Raji (cell line): Measurements from ENCODE around the gene MMP7.

Experiments
- POLR2A ChIP-seq: IDR thresholded peaks from 2 replicates; pipeline ENCODE4 v1.6.1; 2011; ENCODE audit warnings: low read depth, low read length, control low read depth; ENCODE audit not compliant: insufficient read depth

MMP7 gene

GRCh38 chr11:102482433-102482832, 48.1 kb downstream of the MMP7 start:
- no peak for TF ChIP-seq POLR2A

- no peak for TF ChIP-seq POLR2A
Observed at GRCh38 chr11:102479733-102480132, 50.8 kb downstream of the MMP7 start.

DNA sequence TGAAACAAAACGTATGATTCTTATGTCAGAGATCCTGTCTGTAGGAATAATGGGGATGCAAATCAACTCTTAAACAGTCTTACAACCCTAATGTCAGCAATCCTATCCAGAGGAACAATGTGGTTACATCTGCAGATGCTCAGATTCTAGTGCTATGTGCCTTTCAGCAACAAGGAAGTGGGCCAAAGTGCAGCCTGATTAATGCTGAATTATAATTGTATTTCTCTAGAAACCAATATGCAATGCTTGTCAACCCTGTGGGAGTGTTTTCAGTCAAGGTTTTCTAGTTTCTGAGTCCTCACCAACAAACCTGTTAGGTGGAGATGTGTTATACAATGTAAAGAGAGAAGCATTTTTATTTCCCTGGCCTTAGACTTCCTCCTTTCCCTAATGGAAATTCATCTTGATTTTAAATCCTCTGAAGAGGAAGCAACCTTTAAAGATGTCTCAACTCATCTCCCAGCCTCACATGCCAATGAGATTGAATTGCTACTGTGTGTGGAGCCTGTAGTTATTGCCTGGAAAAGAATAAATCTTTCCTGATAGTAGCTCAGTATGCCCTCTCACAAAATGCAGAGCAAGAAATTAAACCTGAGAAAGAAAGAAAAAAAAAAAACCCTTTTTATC, 51.8 kb downstream of the MMP7 start:
- no peak for TF ChIP-seq POLR2A

DNA sequence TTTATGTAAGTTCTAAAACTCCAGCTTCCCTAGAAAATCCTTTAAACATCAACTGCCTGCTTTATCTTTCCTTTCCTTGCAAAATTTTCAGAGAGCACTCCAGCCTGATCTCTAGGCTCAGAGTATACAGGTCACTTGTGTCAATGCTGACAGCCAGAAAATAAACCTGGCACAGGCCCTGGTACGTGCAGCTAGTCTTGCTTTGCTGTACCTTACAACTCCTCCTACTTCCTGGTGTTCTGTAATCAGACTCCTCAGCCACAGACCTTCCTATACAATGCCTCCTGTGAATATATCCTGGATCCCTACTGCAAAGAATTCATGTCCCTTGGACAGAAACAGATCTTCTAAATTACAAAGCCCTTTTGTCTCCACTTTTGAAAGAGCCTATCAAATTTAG, 53.7 kb downstream of the MMP7 start:
- peak; percentile 64 for TF ChIP-seq POLR2A

DNA sequence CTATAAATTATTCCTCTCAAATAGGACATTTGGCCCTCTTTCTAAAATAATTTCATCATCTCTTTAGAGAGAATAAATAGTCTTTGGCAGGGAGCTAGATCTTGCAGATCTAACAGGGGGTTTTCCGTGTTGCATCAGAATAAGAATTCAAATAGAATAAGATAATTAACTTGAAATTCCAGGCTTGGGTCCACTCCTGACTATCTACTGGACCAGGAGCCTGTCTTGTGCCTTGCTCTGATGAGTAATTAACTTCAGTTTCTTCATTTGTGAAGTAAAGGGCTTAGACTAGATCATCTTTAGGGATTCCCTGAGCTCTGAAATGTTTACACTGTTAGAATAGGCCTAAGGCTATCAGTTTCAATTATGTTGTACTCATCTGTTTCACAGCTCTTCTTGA, 54.5 kb downstream of the MMP7 start:
- no peak for TF ChIP-seq POLR2A

- TF ChIP-seq POLR2A = no peak
Observed at GRCh38 chr11:102473543-102473942, 57.0 kb downstream of the MMP7 start.

- no peak for TF ChIP-seq POLR2A
Observed at GRCh38 chr11:102472127-102472526, 58.4 kb downstream of the MMP7 start.

DNA sequence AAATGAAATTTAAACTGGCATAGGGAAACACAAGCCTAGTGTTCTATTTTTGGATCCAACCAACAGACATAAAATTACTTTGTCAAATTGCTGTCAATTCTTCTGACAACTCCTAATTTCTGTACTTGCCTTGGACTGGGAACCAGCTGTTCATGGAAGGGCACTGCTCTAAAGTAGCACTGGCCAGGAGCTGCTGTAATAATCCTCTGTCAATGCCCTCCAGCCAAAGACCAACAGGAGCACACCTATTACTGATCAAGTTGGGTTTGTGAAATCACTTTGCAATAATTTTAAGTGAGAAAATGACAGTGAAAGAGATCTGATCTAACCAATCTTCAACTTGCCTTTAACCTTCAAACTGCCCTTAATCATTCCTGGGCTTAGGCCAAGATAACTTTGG, 59.1 kb downstream of the MMP7 start:
- no peak for TF ChIP-seq POLR2A
